ENCODE results near the gene ERCC6L2.

GRCh38 chr9:96006961-96007360 lies 131.5 kb downstream of the ERCC6L2 start:
- TF ChIP-seq, protein P1, sequence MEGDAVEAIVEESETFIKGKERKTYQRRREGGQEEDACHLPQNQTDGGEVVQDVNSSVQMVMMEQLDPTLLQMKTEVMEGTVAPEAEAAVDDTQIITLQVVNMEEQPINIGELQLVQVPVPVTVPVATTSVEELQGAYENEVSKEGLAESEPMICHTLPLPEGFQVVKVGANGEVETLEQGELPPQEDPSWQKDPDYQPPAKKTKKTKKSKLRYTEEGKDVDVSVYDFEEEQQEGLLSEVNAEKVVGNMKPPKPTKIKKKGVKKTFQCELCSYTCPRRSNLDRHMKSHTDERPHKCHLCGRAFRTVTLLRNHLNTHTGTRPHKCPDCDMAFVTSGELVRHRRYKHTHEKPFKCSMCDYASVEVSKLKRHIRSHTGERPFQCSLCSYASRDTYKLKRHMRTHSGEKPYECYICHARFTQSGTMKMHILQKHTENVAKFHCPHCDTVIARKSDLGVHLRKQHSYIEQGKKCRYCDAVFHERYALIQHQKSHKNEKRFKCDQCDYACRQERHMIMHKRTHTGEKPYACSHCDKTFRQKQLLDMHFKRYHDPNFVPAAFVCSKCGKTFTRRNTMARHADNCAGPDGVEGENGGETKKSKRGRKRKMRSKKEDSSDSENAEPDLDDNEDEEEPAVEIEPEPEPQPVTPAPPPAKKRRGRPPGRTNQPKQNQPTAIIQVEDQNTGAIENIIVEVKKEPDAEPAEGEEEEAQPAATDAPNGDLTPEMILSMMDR (IDR thresholded peaks at IDR 0.05; ENCODE audit: insufficient read depth, low read length, poor library complexity, severe bottlenecking), result no peak
- TF ChIP-seq EZH2phosphoT487 (conservative IDR thresholded peaks at IDR 0.05; ENCODE audit: low read length), result no peak

Data from SU-DHL-6 (cell line).